WTC11 (cell line): ENCODE data around the gene FBXL2. TPM values are rescaled to one million over a fixed set of nuclear protein-coding genes. Genes with fewer than 3 reads are reported as not detected.
A peak's percentile ranks its signal among the peaks of the same experiment; 100 is the strongest.

Source experiments
- ATAC-seq: fragments of 200-7000 bp; cut with Tn5 transposase; 2 replicates; pipeline ENCODE4 v1.10.0; 2021; ENCODE audit warnings: mild to moderate bottlenecking, moderate library complexity
- CTCF ChIA-PET: fragments of 300-600 bp; sonication (Branson Sonifier 250); formaldehyde crosslinking; loops from one replicate; lab custom pipeline; 2021; ENCODE audit warnings: antibody characterized with exemption; lab: Charles Lee
- POLR2A ChIA-PET: fragments of 350-600 bp; sonication (Branson Sonifier 250); formaldehyde crosslinking; loops from one replicate; lab custom pipeline; 2021; ENCODE audit warnings: antibody characterized with exemption; lab: Charles Lee
- DNase-seq: peaks from one replicate; pipeline ENCODE4 v3.0.0; 2021; ENCODE audit warnings: low spot score
- H3K27ac Mint-ChIP-seq: 2 replicates; pipeline ENCODE4 v1.8.0; 2021; ENCODE audit warnings: mixed read lengths
- H3K27me3 Mint-ChIP-seq: 2 replicates; pipeline ENCODE4 v1.8.0; 2021; ENCODE audit warnings: low read depth, mild to moderate bottlenecking, moderate library complexity, mixed read lengths
- H3K36me3 Mint-ChIP-seq: 2 replicates; pipeline ENCODE4 v1.8.0; 2021; ENCODE audit warnings: mixed read lengths
- H3K4me1 Mint-ChIP-seq: 2 replicates; pipeline ENCODE4 v1.8.0; 2022; ENCODE audit warnings: mixed read lengths
- H3K4me3 Mint-ChIP-seq: 2 replicates; pipeline ENCODE4 v1.8.0; 2021; ENCODE audit warnings: mild to moderate bottlenecking, moderate library complexity, mixed read lengths
- H3K9me3 Mint-ChIP-seq: 2 replicates; pipeline ENCODE4 v1.8.0; 2021; ENCODE audit warnings: mixed read lengths
- GABPB1 ChIP-seq: sonication (generic); formaldehyde crosslinking; IDR thresholded peaks from 2 replicates; pipeline ENCODE4 v1.8.1; 2023; ENCODE audit warnings: mild to moderate bottlenecking, missing genetic modification reagents
- IRF2 ChIP-seq: sonication (generic); formaldehyde crosslinking; IDR thresholded peaks from 2 replicates; pipeline ENCODE4 v1.8.0; 2022; ENCODE audit warnings: low read depth, missing genetic modification reagents, borderline replicate concordance
- RORB ChIP-seq: fragments of 250-450 bp; sonication (Bioruptor Pico); IDR thresholded peaks from 2 replicates; pipeline ENCODE4 v1.9.0; 2021; ENCODE audit warnings: mild to moderate bottlenecking
- ZNF232 ChIP-seq: sonication (generic); formaldehyde crosslinking; IDR thresholded peaks from 2 replicates; pipeline ENCODE4 v1.8.0; 2022; ENCODE audit warnings: mild to moderate bottlenecking, missing genetic modification reagents
- total RNA-seq: library from RNA; stranded (reverse); gene quantifications from 3 replicates; pipeline ENCODE4 v1.2.3, GENCODE V29; 2021
- TF ChIP-seq, protein P1 (sequence below): sonication (generic); formaldehyde crosslinking; IDR thresholded peaks from 2 replicates; pipeline ENCODE4 v1.8.0; 2022; ENCODE audit warnings: mild to moderate bottlenecking, missing genetic modification reagents
- TF ChIP-seq, protein P2 (sequence below): sonication (generic); formaldehyde crosslinking; IDR thresholded peaks from 2 replicates; pipeline ENCODE4 v1.8.0; 2023; ENCODE audit warnings: missing genetic modification reagents, mild to moderate bottlenecking, borderline replicate concordance
- TF ChIP-seq, protein P3 (sequence below): sonication (generic); formaldehyde crosslinking; IDR thresholded peaks from 2 replicates; pipeline ENCODE4 v1.8.1; 2023; ENCODE audit warnings: mild to moderate bottlenecking, missing genetic modification reagents
- TF ChIP-seq, protein P4 (sequence below): fragments of 200-600 bp; IDR thresholded peaks from 2 replicates; pipeline ENCODE4 v1.8.0; 2022; ENCODE audit warnings: antibody characterized with exemption
- TF ChIP-seq, protein P5 (sequence below): sonication (generic); formaldehyde crosslinking; IDR thresholded peaks from 2 replicates; pipeline ENCODE4 v1.8.0; 2022; ENCODE audit warnings: mild to moderate bottlenecking, missing genetic modification reagents

FBXL2 gene
- total RNA-seq, 1 experiment from 2014 or later: 2.9 TPM

DNA sequence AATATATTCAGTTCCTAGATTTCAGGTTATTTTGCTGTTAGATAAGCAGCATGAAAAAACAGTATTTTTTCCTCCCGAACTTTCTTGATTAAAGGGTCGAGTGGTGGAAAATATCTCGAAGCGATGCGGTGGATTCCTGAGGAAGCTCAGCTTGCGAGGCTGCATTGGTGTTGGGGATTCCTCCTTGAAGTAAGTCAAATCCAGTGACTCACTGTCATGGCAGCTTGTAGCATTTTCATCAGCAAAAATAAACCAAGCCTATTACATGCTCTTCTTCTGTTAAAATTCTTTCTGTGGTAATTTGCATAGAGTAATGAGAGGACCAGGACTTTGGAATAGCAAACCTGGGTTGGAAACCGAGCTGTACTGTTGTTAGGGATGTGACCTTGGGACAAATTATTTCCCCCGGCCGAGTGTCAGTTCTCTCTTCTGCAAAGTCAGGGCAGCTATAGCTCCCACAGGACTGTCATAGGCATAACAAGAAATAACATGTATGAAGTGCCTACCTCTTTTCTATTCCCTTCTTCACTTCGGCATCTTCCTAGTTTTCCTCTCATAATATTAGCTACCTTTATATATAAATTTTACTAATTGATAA, 87.4 kb downstream of the FBXL2 start (continued):
- TF ChIP-seq, protein P1, sequence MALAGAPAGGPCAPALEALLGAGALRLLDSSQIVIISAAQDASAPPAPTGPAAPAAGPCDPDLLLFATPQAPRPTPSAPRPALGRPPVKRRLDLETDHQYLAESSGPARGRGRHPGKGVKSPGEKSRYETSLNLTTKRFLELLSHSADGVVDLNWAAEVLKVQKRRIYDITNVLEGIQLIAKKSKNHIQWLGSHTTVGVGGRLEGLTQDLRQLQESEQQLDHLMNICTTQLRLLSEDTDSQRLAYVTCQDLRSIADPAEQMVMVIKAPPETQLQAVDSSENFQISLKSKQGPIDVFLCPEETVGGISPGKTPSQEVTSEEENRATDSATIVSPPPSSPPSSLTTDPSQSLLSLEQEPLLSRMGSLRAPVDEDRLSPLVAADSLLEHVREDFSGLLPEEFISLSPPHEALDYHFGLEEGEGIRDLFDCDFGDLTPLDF (CRISPR knock-in tag): no peak
- TF ChIP-seq IRF2 (CRISPR knock-in tag) (no peak), GABPB1 (CRISPR knock-in tag) (no peak)
- TF ChIP-seq, protein P2, sequence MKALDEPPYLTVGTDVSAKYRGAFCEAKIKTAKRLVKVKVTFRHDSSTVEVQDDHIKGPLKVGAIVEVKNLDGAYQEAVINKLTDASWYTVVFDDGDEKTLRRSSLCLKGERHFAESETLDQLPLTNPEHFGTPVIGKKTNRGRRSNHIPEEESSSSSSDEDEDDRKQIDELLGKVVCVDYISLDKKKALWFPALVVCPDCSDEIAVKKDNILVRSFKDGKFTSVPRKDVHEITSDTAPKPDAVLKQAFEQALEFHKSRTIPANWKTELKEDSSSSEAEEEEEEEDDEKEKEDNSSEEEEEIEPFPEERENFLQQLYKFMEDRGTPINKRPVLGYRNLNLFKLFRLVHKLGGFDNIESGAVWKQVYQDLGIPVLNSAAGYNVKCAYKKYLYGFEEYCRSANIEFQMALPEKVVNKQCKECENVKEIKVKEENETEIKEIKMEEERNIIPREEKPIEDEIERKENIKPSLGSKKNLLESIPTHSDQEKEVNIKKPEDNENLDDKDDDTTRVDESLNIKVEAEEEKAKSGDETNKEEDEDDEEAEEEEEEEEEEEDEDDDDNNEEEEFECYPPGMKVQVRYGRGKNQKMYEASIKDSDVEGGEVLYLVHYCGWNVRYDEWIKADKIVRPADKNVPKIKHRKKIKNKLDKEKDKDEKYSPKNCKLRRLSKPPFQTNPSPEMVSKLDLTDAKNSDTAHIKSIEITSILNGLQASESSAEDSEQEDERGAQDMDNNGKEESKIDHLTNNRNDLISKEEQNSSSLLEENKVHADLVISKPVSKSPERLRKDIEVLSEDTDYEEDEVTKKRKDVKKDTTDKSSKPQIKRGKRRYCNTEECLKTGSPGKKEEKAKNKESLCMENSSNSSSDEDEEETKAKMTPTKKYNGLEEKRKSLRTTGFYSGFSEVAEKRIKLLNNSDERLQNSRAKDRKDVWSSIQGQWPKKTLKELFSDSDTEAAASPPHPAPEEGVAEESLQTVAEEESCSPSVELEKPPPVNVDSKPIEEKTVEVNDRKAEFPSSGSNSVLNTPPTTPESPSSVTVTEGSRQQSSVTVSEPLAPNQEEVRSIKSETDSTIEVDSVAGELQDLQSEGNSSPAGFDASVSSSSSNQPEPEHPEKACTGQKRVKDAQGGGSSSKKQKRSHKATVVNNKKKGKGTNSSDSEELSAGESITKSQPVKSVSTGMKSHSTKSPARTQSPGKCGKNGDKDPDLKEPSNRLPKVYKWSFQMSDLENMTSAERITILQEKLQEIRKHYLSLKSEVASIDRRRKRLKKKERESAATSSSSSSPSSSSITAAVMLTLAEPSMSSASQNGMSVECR (CRISPR knock-in tag): no peak
- TF ChIP-seq, protein P3, sequence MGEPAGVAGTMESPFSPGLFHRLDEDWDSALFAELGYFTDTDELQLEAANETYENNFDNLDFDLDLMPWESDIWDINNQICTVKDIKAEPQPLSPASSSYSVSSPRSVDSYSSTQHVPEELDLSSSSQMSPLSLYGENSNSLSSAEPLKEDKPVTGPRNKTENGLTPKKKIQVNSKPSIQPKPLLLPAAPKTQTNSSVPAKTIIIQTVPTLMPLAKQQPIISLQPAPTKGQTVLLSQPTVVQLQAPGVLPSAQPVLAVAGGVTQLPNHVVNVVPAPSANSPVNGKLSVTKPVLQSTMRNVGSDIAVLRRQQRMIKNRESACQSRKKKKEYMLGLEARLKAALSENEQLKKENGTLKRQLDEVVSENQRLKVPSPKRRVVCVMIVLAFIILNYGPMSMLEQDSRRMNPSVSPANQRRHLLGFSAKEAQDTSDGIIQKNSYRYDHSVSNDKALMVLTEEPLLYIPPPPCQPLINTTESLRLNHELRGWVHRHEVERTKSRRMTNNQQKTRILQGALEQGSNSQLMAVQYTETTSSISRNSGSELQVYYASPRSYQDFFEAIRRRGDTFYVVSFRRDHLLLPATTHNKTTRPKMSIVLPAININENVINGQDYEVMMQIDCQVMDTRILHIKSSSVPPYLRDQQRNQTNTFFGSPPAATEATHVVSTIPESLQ (CRISPR knock-in tag): no peak

DNA sequence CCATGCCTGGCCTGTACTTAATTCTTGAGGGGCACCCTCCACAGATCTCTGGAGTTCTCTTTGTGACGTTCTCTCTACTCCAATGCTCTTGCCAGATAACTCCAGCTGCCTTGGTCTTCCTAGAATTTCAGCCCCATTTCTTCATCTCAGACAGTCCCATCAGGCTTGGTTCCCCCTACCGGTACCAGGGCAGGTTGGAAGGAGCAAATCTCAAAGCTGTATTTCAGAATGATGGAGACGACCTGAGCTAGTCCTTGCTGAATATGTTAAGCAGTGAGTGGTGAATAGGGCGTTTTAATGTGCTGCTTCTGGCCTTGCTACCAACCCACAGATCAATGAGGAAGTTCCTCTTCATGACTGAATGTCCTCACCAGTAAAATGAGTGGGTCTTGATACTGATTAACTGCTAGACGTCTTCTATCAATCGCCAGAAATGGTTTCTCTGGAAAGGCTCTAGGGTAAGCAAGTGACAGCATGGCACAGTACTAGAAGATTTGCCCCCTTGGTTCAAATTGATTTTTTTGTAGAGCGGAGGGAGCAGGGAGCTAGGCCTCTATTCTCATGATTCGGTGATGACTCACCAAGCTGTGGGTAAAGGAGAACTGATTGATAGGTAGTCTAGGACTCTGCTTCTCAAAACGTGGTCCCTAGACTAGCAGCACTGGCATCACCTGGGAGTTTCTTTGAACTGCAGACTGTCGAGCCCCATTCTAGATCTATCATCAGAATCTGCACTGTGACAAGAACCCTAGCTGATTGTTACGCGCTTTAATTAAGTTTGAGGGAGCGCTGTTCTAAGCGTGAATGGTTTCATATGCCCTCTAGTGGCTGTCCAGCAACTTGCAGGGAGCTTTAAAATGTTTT, 95.2 kb downstream of the FBXL2 start:
- DNase-seq (peak; percentile 20), ATAC-seq (peak; percentile 58)
- no peak overlapping the region for H3K27ac Mint-ChIP-seq
- POLR2A ChIA-PET: no interaction called here
- TF ChIP-seq RORB (CRISPR knock-in tag): no peak
- TF ChIP-seq, protein P4, sequence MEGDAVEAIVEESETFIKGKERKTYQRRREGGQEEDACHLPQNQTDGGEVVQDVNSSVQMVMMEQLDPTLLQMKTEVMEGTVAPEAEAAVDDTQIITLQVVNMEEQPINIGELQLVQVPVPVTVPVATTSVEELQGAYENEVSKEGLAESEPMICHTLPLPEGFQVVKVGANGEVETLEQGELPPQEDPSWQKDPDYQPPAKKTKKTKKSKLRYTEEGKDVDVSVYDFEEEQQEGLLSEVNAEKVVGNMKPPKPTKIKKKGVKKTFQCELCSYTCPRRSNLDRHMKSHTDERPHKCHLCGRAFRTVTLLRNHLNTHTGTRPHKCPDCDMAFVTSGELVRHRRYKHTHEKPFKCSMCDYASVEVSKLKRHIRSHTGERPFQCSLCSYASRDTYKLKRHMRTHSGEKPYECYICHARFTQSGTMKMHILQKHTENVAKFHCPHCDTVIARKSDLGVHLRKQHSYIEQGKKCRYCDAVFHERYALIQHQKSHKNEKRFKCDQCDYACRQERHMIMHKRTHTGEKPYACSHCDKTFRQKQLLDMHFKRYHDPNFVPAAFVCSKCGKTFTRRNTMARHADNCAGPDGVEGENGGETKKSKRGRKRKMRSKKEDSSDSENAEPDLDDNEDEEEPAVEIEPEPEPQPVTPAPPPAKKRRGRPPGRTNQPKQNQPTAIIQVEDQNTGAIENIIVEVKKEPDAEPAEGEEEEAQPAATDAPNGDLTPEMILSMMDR: peak; percentile 74
- TF ChIP-seq, protein P5, sequence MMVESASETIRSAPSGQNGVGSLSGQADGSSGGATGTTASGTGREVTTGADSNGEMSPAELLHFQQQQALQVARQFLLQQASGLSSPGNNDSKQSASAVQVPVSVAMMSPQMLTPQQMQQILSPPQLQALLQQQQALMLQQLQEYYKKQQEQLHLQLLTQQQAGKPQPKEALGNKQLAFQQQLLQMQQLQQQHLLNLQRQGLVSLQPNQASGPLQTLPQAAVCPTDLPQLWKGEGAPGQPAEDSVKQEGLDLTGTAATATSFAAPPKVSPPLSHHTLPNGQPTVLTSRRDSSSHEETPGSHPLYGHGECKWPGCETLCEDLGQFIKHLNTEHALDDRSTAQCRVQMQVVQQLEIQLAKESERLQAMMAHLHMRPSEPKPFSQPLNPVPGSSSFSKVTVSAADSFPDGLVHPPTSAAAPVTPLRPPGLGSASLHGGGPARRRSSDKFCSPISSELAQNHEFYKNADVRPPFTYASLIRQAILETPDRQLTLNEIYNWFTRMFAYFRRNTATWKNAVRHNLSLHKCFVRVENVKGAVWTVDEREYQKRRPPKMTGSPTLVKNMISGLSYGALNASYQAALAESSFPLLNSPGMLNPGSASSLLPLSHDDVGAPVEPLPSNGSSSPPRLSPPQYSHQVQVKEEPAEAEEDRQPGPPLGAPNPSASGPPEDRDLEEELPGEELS: no peak
- H3K27me3 Mint-ChIP-seq: no peaks in the 10 kb centered on the region; the same call in 1 of the 2 replicates
- H3K36me3 Mint-ChIP-seq: peaks cover 8% of the 10 kb centered on the region
- H3K4me1 Mint-ChIP-seq: peaks cover 6% of the 10 kb centered on the region; the same call in 1 of the 2 replicates
- H3K4me3 Mint-ChIP-seq: no peak overlapping the region
- CTCF ChIA-PET: interaction anchor here (0.5 to 3.3 kb wide), 77 partner anchors 8 to 461 kb away, joined by 3 to 167 read pairs (median 5); partner anchors contain the start of genes CRTAP, FBXL2, GLB1 and SUSD5
- H3K9me3 Mint-ChIP-seq: peaks cover 11% of the 10 kb centered on the region

DNA sequence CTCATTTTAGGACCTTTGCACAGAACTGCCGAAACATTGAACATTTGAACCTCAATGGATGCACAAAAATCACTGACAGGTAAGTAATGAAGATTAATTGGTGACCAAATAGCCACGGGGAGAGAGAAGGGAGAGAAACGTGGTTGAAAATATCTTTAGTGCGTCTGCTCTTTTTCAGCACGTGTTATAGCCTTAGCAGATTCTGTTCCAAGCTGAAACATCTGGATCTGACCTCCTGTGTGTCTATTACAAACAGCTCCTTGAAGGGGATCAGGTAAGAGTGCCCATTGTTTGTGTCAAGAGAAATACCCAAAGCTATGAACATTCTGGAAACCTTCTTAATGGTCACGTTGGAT, 95.8 kb downstream of the FBXL2 start:
- Mint-ChIP-seq H3K4me3 (no peak overlapping the region), H3K36me3 (peaks cover 8% of the 10 kb centered on the region), H3K27ac (no peak overlapping the region), H3K9me3 (peaks cover 11% of the 10 kb centered on the region), H3K27me3 (no peaks in the 10 kb centered on the region; the same call in 1 of the 2 replicates), H3K4me1 (peaks cover 12% of the 10 kb centered on the region; the same call in 1 of the 2 replicates)
- ChIA-PET POLR2A (no interaction called here), CTCF (interaction anchor here (0.6 to 3.3 kb wide), 75 partner anchors 8 to 461 kb away, joined by 3 to 167 read pairs (median 5); partner anchors contain the start of genes CRTAP, FBXL2, GLB1 and SUSD5)
- no peak for ATAC-seq
- no peak for TF ChIP-seq ZNF232 (CRISPR knock-in tag)
- no peak for DNase-seq
